IPS-15b (cell line): Measurements from ENCODE around the gene GPR31.

Experiments
- H3K27me3 ChIP-seq: one replicate; pipeline ENCODE4 v1.6.1; 2013; ENCODE audit warnings: low read length; ENCODE audit not compliant: control insufficient read depth, insufficient read depth
- H3K36me3 ChIP-seq: one replicate; pipeline ENCODE4 v1.6.1; 2013; ENCODE audit warnings: low read length; ENCODE audit not compliant: control insufficient read depth, insufficient read depth
- H3K4me1 ChIP-seq: one replicate; pipeline ENCODE4 v1.6.1; 2013; ENCODE audit warnings: mild to moderate bottlenecking, low read length; ENCODE audit not compliant: control insufficient read depth, insufficient read depth
- H3K4me3 ChIP-seq: one replicate; pipeline ENCODE4 v1.5.1; 2013; ENCODE audit warnings: low read depth, low read length
- H3K9ac ChIP-seq: one replicate; pipeline ENCODE4 v1.6.1; 2013; ENCODE audit warnings: low read depth, mild to moderate bottlenecking, low read length
- H3K9me3 ChIP-seq: one replicate; pipeline ENCODE4 v1.6.1; 2013; ENCODE audit warnings: mild to moderate bottlenecking, low read length; ENCODE audit not compliant: control insufficient read depth, insufficient read depth

The GPR31 gene

GRCh38 chr6:167122041-167122826 is 35.5 kb downstream of the GPR31 start:
- Histone ChIP-seq H3K9me3 (no peaks in the 10 kb centered on the region), H3K36me3 (no peaks in the 10 kb centered on the region), H3K4me3 (no peak overlapping the region), H3K4me1 (no peaks in the 10 kb centered on the region), H3K27me3 (no peaks in the 10 kb centered on the region), H3K9ac (no peak overlapping the region)

- H3K9ac ChIP-seq: no peak overlapping the region
- H3K4me3 ChIP-seq: no peak overlapping the region
- no peaks in the 10 kb centered on the region for H3K36me3 ChIP-seq
- no peaks in the 10 kb centered on the region for H3K9me3 ChIP-seq
- no peaks in the 10 kb centered on the region for H3K27me3 ChIP-seq
- H3K4me1 ChIP-seq: no peaks in the 10 kb centered on the region
Measured at GRCh38 chr6:167121335-167121841, 36.4 kb downstream of the GPR31 start.

GRCh38 chr6:167120583-167120903 is 37.2 kb downstream of the GPR31 start:
- Histone ChIP-seq H3K4me3 (no peak overlapping the region), H3K9me3 (no peaks in the 10 kb centered on the region), H3K36me3 (no peaks in the 10 kb centered on the region), H3K9ac (no peak overlapping the region), H3K4me1 (no peaks in the 10 kb centered on the region), H3K27me3 (no peaks in the 10 kb centered on the region)

- H3K36me3 ChIP-seq: no peaks in the 10 kb centered on the region
- H3K4me3 ChIP-seq: no peak overlapping the region
- no peaks in the 10 kb centered on the region for H3K27me3 ChIP-seq
- no peaks in the 10 kb centered on the region for H3K9me3 ChIP-seq
- no peaks in the 10 kb centered on the region for H3K4me1 ChIP-seq
- no peak overlapping the region for H3K9ac ChIP-seq
Measured at GRCh38 chr6:167119670-167120582, 37.9 kb downstream of the GPR31 start.

GRCh38 chr6:167118839-167119238 is 38.9 kb downstream of the GPR31 start:
- H3K27me3 ChIP-seq: no peaks in the 10 kb centered on the region
- no peaks in the 10 kb centered on the region for H3K4me1 ChIP-seq
- H3K9ac ChIP-seq: no peak overlapping the region

GRCh38 chr6:167118006-167118405 is 39.8 kb downstream of the GPR31 start:
- H3K27me3 ChIP-seq: no peaks in the 10 kb centered on the region
- H3K36me3 ChIP-seq: no peaks in the 10 kb centered on the region
- H3K9me3 ChIP-seq: no peaks in the 10 kb centered on the region
- no peaks in the 10 kb centered on the region for H3K4me1 ChIP-seq
- no peak overlapping the region for H3K9ac ChIP-seq
- no peak overlapping the region for H3K4me3 ChIP-seq

More at GRCh38 chr6:167118839-167119238, 38.9 kb downstream of the GPR31 start:
- H3K4me3 ChIP-seq: no peak overlapping the region
- H3K36me3 ChIP-seq: no peaks in the 10 kb centered on the region
- no peaks in the 10 kb centered on the region for H3K9me3 ChIP-seq

- H3K4me1 ChIP-seq: no peaks in the 10 kb centered on the region
Measured at GRCh38 chr6:167116838-167117228, 40.9 kb downstream of the GPR31 start.

GRCh38 chr6:167116109-167116837 is 41.5 kb downstream of the GPR31 start:
- no peaks in the 10 kb centered on the region for H3K27me3 ChIP-seq
- no peak overlapping the region for H3K4me3 ChIP-seq
- no peak overlapping the region for H3K9ac ChIP-seq
- no peaks in the 10 kb centered on the region for H3K36me3 ChIP-seq
- H3K9me3 ChIP-seq: no peaks in the 10 kb centered on the region
- no peaks in the 10 kb centered on the region for H3K4me1 ChIP-seq

More at GRCh38 chr6:167116838-167117228, 40.9 kb downstream of the GPR31 start:
- no peak overlapping the region for H3K9ac ChIP-seq
- no peak overlapping the region for H3K4me3 ChIP-seq
- H3K9me3 ChIP-seq: no peaks in the 10 kb centered on the region
- H3K36me3 ChIP-seq: no peaks in the 10 kb centered on the region
- H3K27me3 ChIP-seq: no peaks in the 10 kb centered on the region

GRCh38 chr6:167115054-167115453 is 42.7 kb downstream of the GPR31 start:
- H3K9ac ChIP-seq: no peak overlapping the region
- H3K4me3 ChIP-seq: no peak overlapping the region
- no peaks in the 10 kb centered on the region for H3K36me3 ChIP-seq
- no peaks in the 10 kb centered on the region for H3K27me3 ChIP-seq
- H3K9me3 ChIP-seq: no peaks in the 10 kb centered on the region
- H3K4me1 ChIP-seq: no peaks in the 10 kb centered on the region

GRCh38 chr6:167113935-167114910 is 43.6 kb downstream of the GPR31 start:
- H3K4me1 ChIP-seq: no peaks in the 10 kb centered on the region
- no peaks in the 10 kb centered on the region for H3K9me3 ChIP-seq
- no peak overlapping the region for H3K9ac ChIP-seq
- H3K36me3 ChIP-seq: no peaks in the 10 kb centered on the region
- H3K4me3 ChIP-seq: no peak overlapping the region
- H3K27me3 ChIP-seq: no peaks in the 10 kb centered on the region
